8988T (cell line): Measurements from ENCODE around the gene COL12A1.
A peak's percentile ranks its signal among the peaks of the same experiment; 100 is the strongest.

ENCODE experiments used
- DNase-seq: peaks from one replicate; pipeline ENCODE4 v3.0.0; 2011

COL12A1 gene

DNA sequence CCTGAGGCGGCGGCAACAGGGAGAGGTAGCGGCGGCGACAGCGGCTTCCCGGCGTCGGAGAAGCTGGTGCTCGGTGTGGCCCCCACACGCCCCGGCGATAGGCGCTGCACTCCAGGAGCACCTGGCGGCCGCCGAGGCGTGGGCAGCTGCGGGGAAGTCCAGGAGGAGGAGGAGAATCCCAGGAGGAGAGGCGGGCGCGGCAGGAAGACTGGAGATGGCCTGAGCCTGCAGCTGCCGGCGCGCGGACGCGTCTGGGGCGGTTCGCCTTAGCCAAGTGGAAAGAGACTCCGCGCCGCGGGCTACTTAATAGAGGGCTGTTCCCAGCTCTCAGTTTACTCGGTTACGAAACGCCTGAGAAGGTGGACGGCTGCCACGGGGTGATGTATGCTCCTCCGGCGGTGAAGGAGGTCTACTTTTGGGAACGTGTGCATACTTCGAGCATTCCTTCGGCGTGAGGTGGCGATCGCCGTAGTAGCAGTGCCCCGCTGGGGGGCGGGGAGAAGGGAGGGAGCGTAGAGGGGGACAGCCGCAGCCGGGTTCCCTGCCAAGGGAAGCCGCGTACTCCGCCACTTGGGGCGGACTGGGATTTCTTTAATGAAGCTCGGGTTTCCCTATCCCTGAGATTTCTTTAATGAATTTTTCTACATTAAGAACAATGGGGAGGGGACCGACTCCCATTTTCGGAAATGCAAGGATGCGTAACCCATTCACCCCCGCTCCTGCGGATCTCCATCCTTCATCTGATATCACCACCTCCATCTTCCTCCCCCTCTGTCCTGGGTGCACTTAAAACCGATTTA lies at the start of gene COL12A1:
Gene COL12A1 (minus strand): TSS at position 278 of the 800 bp plus-strand sequence. CDS start 3,261 bp downstream, outside the sequence.
- peak; percentile 87 for DNase-seq

DNA sequence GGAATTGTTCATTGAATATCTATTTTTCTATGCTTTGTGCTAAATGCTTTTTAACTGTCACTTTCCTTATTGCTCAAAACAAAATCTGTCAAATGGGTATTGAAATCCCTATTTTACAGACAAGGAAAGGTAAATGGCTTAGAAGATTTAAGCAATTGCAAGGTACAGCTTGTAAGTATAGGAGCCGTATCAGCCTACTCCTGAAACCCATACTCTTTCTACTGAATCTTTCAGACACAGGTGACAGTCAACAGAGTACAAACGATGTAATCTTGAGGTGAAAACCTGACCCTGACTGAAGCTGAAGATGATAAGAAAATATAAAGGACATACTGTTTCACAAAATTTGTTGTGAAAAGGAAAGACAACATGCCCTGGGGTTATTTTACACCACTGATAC lies 44.7 kb upstream of the COL12A1 start:
- no peak for DNase-seq

DNA sequence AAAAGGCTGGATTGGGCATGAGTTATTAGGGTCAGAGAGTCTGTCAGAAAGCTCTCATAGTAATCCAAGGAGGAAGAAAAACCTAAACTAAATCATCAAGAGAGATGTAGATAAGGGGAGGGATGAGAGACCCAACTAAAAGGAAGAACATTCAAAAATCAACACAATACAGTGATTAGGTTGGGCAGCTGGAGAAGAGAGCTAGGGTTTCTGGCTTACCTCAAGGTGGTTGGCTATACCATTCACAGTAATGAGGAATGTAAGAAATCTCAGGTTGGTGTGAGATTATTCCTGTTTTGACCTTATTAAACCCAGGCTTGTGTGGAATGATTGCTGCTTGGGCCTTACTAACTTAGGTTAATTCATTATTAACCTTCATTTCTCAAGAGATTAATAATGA lies 44.0 kb upstream of the COL12A1 start:
- DNase-seq: no peak

DNA sequence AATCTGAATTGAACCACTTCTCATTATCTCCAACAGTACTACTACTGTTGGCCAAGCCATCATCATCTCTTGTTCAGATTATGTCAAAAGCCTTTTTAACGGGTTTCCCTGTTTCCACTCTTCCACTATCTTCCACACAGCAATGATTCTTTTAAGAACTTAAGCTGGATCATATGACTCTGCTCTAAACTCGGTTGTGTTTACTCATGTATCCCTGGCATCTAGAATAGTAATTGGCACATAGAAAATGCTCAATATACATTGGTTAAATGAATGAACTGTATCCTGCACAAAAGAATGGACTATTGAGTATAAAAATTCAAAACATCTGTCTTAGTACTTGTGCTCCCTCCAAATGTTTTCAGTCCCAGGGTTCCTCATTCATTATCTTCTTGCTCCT lies 40.5 kb upstream of the COL12A1 start:
- DNase-seq: no peak

- no peak for DNase-seq
Observed at GRCh38 chr6:75244063-75244584, 38.3 kb upstream of the COL12A1 start.

GRCh38 chr6:75243333-75244062 lies 37.6 kb upstream of the COL12A1 start, which contains the start of gene COX7A2:
Gene COX7A2, minus strand, starts transcription at chr6:75243801. Its CDS starts 67 bp downstream, at chr6:75243734.
- DNase-seq: peak; percentile 27

- DNase-seq: no peak
Observed at GRCh38 chr6:75236630-75237029, 30.8 kb upstream of the COL12A1 start.

- no peak for DNase-seq
Observed at GRCh38 chr6:75235271-75235670, 29.4 kb upstream of the COL12A1 start.

GRCh38 chr6:75234126-75234865 lies 28.4 kb upstream of the COL12A1 start:
- DNase-seq: no peak

GRCh38 chr6:75233092-75233615 lies 27.3 kb upstream of the COL12A1 start:
- DNase-seq: no peak

GRCh38 chr6:75230484-75231325 lies 24.9 kb upstream of the COL12A1 start:
- DNase-seq: no peak

GRCh38 chr6:75224303-75224926 lies 18.6 kb upstream of the COL12A1 start:
- no peak for DNase-seq

- no peak for DNase-seq
Observed at GRCh38 chr6:75223428-75223827, 17.6 kb upstream of the COL12A1 start.

- no peak for DNase-seq
Observed at GRCh38 chr6:75222261-75222660, 16.4 kb upstream of the COL12A1 start.

- no peak for DNase-seq
Observed at GRCh38 chr6:75221116-75221515, 15.3 kb upstream of the COL12A1 start.

DNA sequence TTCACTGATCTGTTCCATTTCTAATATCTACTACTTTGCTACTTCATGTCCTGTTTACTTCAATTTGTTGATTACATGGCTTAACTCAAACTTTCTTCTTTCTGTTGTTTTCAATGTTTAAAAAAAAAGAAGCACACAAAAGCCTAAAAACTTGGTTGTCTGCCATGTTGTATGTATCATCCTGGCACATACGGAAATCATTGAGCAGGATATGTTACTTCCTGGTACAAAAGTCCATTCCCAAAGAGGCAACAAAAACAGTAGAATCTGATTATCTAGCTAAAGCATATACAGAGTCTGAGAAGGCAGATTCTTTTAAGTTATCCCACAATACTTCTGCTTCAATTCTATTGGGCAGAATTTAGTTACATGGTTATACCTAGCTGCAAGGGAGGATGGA lies 14.5 kb upstream of the COL12A1 start:
- no peak for DNase-seq

GRCh38 chr6:75219263-75219662 lies 13.4 kb upstream of the COL12A1 start:
- DNase-seq: no peak

DNA sequence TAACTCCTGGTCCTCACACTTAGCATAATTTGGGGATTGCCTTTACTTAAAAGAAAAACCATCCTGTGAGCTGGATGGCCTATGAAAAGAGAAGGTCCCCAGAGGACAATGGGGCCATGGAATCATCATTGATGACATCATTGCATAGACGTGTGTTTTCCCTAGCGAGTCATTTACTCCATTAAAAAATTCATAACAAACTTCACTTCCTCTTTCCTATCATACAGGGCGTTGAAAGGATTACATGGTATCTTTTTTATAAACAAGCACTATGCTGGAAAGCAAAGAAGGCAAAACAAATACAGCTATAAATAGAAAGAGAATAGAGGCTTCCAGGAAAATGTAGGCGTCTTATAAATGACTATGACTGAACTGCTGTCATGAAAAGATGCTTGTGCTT lies 11.3 kb upstream of the COL12A1 start:
- no peak for DNase-seq

- DNase-seq: no peak
Observed at GRCh38 chr6:75215291-75215690, 9.4 kb upstream of the COL12A1 start.

DNA sequence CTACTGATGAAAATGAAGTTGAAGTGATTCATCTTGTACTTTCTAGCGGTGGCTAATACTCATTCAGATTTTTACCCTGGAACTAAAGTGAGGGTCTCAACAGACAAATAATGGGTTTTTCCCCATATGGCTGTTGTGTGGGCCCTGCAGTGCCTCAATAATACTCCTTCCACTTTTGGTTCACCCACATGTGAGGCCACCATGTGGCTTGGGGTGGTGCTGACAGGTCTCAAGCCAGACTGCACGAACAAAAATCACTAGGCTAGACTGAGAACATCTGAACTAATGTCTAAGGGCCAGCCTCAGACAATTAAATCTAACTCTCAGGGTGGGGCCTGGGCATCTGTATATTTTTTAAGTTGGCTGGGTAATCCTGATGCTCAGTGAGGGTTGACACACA lies 7.9 kb upstream of the COL12A1 start:
- no peak for DNase-seq

DNA sequence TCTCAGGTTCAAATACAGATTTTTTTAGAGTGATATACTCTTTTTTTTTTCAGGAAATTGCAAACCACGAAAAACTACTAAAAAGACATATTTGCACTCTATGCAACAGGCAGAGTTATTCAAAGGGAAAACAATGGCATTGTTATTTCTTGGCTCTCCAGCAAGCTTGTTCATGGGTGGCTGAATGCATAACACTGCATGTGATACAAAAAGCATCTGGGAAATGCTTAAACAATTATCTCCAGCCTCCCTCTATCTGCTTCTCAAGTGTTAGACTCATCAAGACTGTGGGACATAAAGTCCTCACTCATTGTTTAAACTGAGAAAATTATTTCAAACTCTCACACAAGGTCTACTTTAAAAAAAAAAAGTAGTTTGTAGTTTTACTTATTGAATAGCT lies 7.3 kb upstream of the COL12A1 start:
- DNase-seq: no peak
